CD14-positive monocyte (primary cell): ENCODE results near the gene TAAR1. TPM values are rescaled to one million over a fixed set of nuclear protein-coding genes. Genes with fewer than 3 reads are reported as not detected.
A peak's percentile ranks its signal among the peaks of the same experiment; 100 is the strongest.

Source experiments
- DNase-seq, 3 donors: peaks; one replicate each; pipeline ENCODE4 v3.0.0-alpha.2; 2011 to 2022
- H2AFZ ChIP-seq: 2 replicates; pipeline ENCODE4 v1.6.0; 2012; ENCODE audit warnings: mild to moderate bottlenecking, low read depth, low read length, inconsistent platforms; ENCODE audit not compliant: insufficient read depth, poor library complexity, severe bottlenecking
- H3K27ac ChIP-seq, 2 donors: 1 replicate in 1 of 2; 2 replicates in 1 of 2; pipeline ENCODE4 v1.5.1; 2012 to 2013; ENCODE audit warnings: low read length in 2 of 2, control low read depth in 1 of 2, inconsistent platforms in 1 of 2, low read depth in 1 of 2, mild to moderate bottlenecking in 1 of 2
- H3K27me3 ChIP-seq, 2 donors: one replicate each; pipeline versions ENCODE4 v1.6.0 to v1.6.1; 2011 to 2013; ENCODE audit warnings: low read length in 2 of 2; ENCODE audit not compliant: control insufficient read depth in 2 of 2, insufficient read depth in 2 of 2
- H3K36me3 ChIP-seq, 2 donors: replicated peaks in 1 of 2; 1 replicate in 1 of 2; 2 replicates in 1 of 2; pipeline versions ENCODE4 v1.5.1 to v1.6.1; 2012 to 2013; ENCODE audit warnings: low read length in 2 of 2, control low read depth in 1 of 2, inconsistent platforms in 1 of 2, mild to moderate bottlenecking in 1 of 2; ENCODE audit not compliant: insufficient read depth in 2 of 2, control insufficient read depth in 1 of 2
- H3K4me1 ChIP-seq, 2 donors: 1 replicate in 1 of 2; 2 replicates in 1 of 2; pipeline versions ENCODE4 v1.5.1 to v1.6.1; 2012 to 2013; ENCODE audit warnings: low read length in 2 of 2, control low read depth in 1 of 2, inconsistent platforms in 1 of 2, mild to moderate bottlenecking in 1 of 2, moderate library complexity in 1 of 2; ENCODE audit not compliant: insufficient read depth in 2 of 2, control insufficient read depth in 1 of 2
- H3K4me2 ChIP-seq: replicated peaks from 2 replicates; pipeline ENCODE3; 2012; ENCODE audit warnings: low read length, moderate library complexity, mild to moderate bottlenecking; ENCODE audit not compliant: poor library complexity, severe bottlenecking; ENCODE audit errors: extremely low read depth
- H3K4me3 ChIP-seq, 3 experiments: fragments of 200-600 bp in 1 of 3; sonication (generic) in 1 of 3; replicated peaks in 1 of 3; 1 replicate in 2 of 3; 2 replicates in 1 of 3; pipeline ENCODE4 v1.5.1; 2011 to 2013; ENCODE audit warnings: low read length in 3 of 3, mild to moderate bottlenecking in 3 of 3, control low read depth in 2 of 3, low read depth in 2 of 3, inconsistent platforms in 1 of 3, moderate library complexity in 1 of 3
- H3K79me2 ChIP-seq: 2 replicates; pipeline ENCODE4 v1.6.0; 2012; ENCODE audit warnings: mild to moderate bottlenecking, control low read depth, inconsistent platforms, low read length, moderate library complexity; ENCODE audit not compliant: insufficient read depth
- H3K9ac ChIP-seq: 2 replicates; pipeline ENCODE4 v1.6.0; 2017; ENCODE audit warnings: low read length, mild to moderate bottlenecking; ENCODE audit not compliant: insufficient read depth, poor library complexity, severe bottlenecking
- H3K9me3 ChIP-seq, 2 donors: replicated peaks in 1 of 2; 1 replicate in 1 of 2; 2 replicates in 1 of 2; pipeline versions ENCODE4 v1.5.1 to v1.6.1; 2012 to 2013; ENCODE audit warnings: low read length in 2 of 2, control low read depth in 1 of 2; ENCODE audit not compliant: control insufficient read depth in 1 of 2, insufficient read depth in 1 of 2
- H4K20me1 ChIP-seq: 2 replicates; pipeline ENCODE4 v1.6.0; 2012; ENCODE audit warnings: mild to moderate bottlenecking, low read length, control low read depth, moderate library complexity; ENCODE audit not compliant: insufficient read depth
- H3K27ac Mint-ChIP-seq, 7 donors: one replicate each; pipeline ENCODE4 v1.8.0; 2020; ENCODE audit warnings: mild to moderate bottlenecking in 7 of 7, mixed read lengths in 7 of 7, moderate library complexity in 6 of 7, inconsistent platforms in 2 of 7
- H3K27me3 Mint-ChIP-seq, 3 donors: one replicate each; pipeline ENCODE4 v1.8.0; 2021 to 2022; ENCODE audit warnings: low read depth in 3 of 3, mild to moderate bottlenecking in 3 of 3, mixed read lengths in 3 of 3, moderate library complexity in 3 of 3, inconsistent platforms in 1 of 3
- H3K36me3 Mint-ChIP-seq, 2 donors: one replicate each; pipeline ENCODE4 v1.8.0; 2020; ENCODE audit warnings: mixed read lengths in 2 of 2, inconsistent platforms in 1 of 2, mild to moderate bottlenecking in 1 of 2
- H3K4me1 Mint-ChIP-seq: one replicate; pipeline ENCODE4 v1.8.0; 2020; ENCODE audit warnings: mild to moderate bottlenecking, mixed read lengths
- H3K4me3 Mint-ChIP-seq, 2 donors: one replicate each; pipeline ENCODE4 v1.8.0; 2020; ENCODE audit warnings: mild to moderate bottlenecking in 2 of 2, mixed read lengths in 2 of 2, moderate library complexity in 1 of 2
- H3K9me3 Mint-ChIP-seq, 7 donors: one replicate each; pipeline ENCODE4 v1.8.0; 2020 to 2022; ENCODE audit warnings: mixed read lengths in 7 of 7, mild to moderate bottlenecking in 6 of 7, moderate library complexity in 6 of 7, inconsistent platforms in 2 of 7
- CTCF ChIP-seq: fragments of 200-600 bp; IDR thresholded peaks from one replicate; pipeline ENCODE4 v1.8.0; 2022; ENCODE audit warnings: antibody characterized with exemption, mild to moderate bottlenecking
- WGBS: methylation state at CpG from one replicate; pipeline ENCODE4 v1.1.5; 2013; ENCODE audit warnings: missing lambda C conversion rate; ENCODE audit not compliant: insufficient coverage; 5-methylcytosine and 5-hydroxymethylcytosine counted together
- intact Hi-C, 2 donors: fragments of 100-400 bp; cut with micrococcal nuclease; formaldehyde crosslinking; loops; one replicate each; pipeline versions ENCODE4 v1.15.0 to v1.15.1; 2023
- polyA plus RNA-seq, 3 donors: library from polyadenylated mRNA; depleted of rRNA in 1 of 3; unstranded in 2 of 3; stranded (reverse) in 1 of 3; fragments of 300-500 nt in 2 of 3; fragments of >200 nt in 1 of 3; fragmentation: Illumina TruSeq in 2 of 3; gene quantifications; 1 replicate in 2 of 3; 2 replicates in 1 of 3; pipeline ENCODE4 v1.2.3, GENCODE V29; 2012 to 2021

Gene TAAR1
- polyA plus RNA-seq, 3 donors = not detected

GRCh38 chr6:132669690-132670291, 10.8 kb upstream of the TAAR1 start:
- H4K20me1 ChIP-seq = no peaks in the 10 kb centered on the region
- peak overlapping the region in 1 of 3 experiments; percentile 23 for H3K4me3 ChIP-seq
- peak overlapping the region in 1 of 2 donors; percentile 13 for H3K27ac ChIP-seq
- peak overlapping the region; percentile 45 for H3K4me2 ChIP-seq
- Mint-ChIP-seq H3K27me3 (no peaks in the 10 kb centered on the region), H3K36me3 (no peaks in the 10 kb centered on the region), H3K4me3 (peak overlapping the region in 1 of 2 donors; percentile 37), H3K27ac (peak overlapping the region; percentile 55 to 94 (median 86)), H3K4me1 (peaks cover 14% of the 10 kb centered on the region), H3K9me3 (no peaks in the 10 kb centered on the region)
- no peaks in the 10 kb centered on the region for H3K27me3 ChIP-seq
- H2AFZ ChIP-seq = no peak overlapping the region
- peak; percentile 51 to 68 (median 66) for DNase-seq
- H3K79me2 ChIP-seq = no peaks in the 10 kb centered on the region
- intact Hi-C loops = loop anchor here (2.0 to 10.0 kb wide), 3 partner anchors 99 to 155 kb away; partner anchors contain the start of genes RPS12 (in 1 of the 2) and STX7 (in 1 of the 2)
- H3K9ac ChIP-seq = no peak overlapping the region
- H3K36me3 ChIP-seq = no peaks in the 10 kb centered on the region
- peaks cover 10 to 16% of the 10 kb centered on the region in 2 donors for H3K4me1 ChIP-seq
- WGBS = 0% methylated on average over 3 of the region's 4 CpGs
- H3K9me3 ChIP-seq = no peaks in the 10 kb centered on the region
- TF ChIP-seq CTCF = peak; percentile 78

GRCh38 chr6:132666118-132666517, 7.1 kb upstream of the TAAR1 start:
- 90% methylated on average over 3 of the region's 4 CpGs for WGBS
- Histone ChIP-seq H3K4me1 (peaks cover 10 to 15% of the 10 kb centered on the region in 2 donors), H3K27ac (no peak overlapping the region), H3K9me3 (no peaks in the 10 kb centered on the region), H3K36me3 (no peaks in the 10 kb centered on the region), H3K27me3 (no peaks in the 10 kb centered on the region), H3K79me2 (no peaks in the 10 kb centered on the region), H3K4me2 (no peak overlapping the region), H4K20me1 (no peaks in the 10 kb centered on the region), H3K9ac (no peak overlapping the region), H2AFZ (no peak overlapping the region), H3K4me3 (no peak overlapping the region)
- Mint-ChIP-seq H3K4me3 (no peak overlapping the region), H3K9me3 (peaks cover 0 to 2% (median 0%) of the 10 kb centered on the region in 7 donors), H3K27me3 (peaks cover 0 to 2% (median 0%) of the 10 kb centered on the region in 3 donors), H3K36me3 (no peaks in the 10 kb centered on the region), H3K27ac (no peak overlapping the region), H3K4me1 (peaks cover 13% of the 10 kb centered on the region)
- intact Hi-C loops = loop anchor here (5.0 to 10.0 kb wide), 2 partner anchors 146 to 151 kb away; partner anchors contain the start of genes RPS12 (in 1 of the 2) and STX7 (in 1 of the 2)
- no peak for DNase-seq
- TF ChIP-seq CTCF = no peak
